AG04450 (cell line): ENCODE results near the gene MMP21. TPM values are rescaled to one million over a fixed set of nuclear protein-coding genes. Genes with fewer than 3 reads are reported as not detected.

Experiments used
- CTCF ChIA-PET: fragments of 300-600, 350-600 bp; formaldehyde crosslinking; extraction: SDS; loops from one replicate; lab custom pipeline; 2022; ENCODE audit warnings: antibody characterized with exemption, inconsistent platforms; lab: Charles Lee
- POLR2A ChIA-PET: fragments of 350-600 bp; formaldehyde crosslinking; extraction: SDS; loops from one replicate; lab custom pipeline; 2021; ENCODE audit warnings: antibody characterized with exemption, inconsistent platforms; lab: Yijun Ruan, JAX
- DNase-seq: peaks from one replicate; pipeline ENCODE4 v3.0.0-alpha.2; 2011; ENCODE audit warnings: low read depth, low spot score
- H3K27ac ChIP-seq: one replicate; pipeline ENCODE4 v1.5.1; 2012; ENCODE audit warnings: low read depth, low read length, control low read depth
- H3K27me3 ChIP-seq: one replicate; pipeline ENCODE4 v1.6.0; 2012; ENCODE audit warnings: low read length; ENCODE audit not compliant: control insufficient read depth, insufficient read depth
- H3K4me3 ChIP-seq: 2 replicates; pipeline ENCODE4 v1.5.1; 2011; ENCODE audit warnings: mild to moderate bottlenecking, low read depth, low read length, control low read depth
- H3K9me3 ChIP-seq: 2 replicates; pipeline ENCODE4 v1.5.1; 2012; ENCODE audit warnings: low read length; ENCODE audit not compliant: control insufficient read depth, insufficient read depth
- polyA plus RNA-seq: library from polyadenylated mRNA; depleted of rRNA; stranded (reverse); fragments of >200 nt; gene quantifications from 2 replicates; pipeline ENCODE4 v1.2.3, GENCODE V29; 2011
- TF ChIP-seq, protein P1 (sequence below): IDR thresholded peaks from 2 replicates; pipeline ENCODE4 v1.5.1; 2011; ENCODE audit warnings: low read depth, low read length, control low read depth, inconsistent platforms

The MMP21 gene
- polyA plus RNA-seq, 1 experiment: 0.07 TPM

- Histone ChIP-seq H3K4me3 (no peak overlapping the region), H3K27ac (no peak overlapping the region), H3K27me3 (no peaks in the 10 kb centered on the region), H3K9me3 (no peaks in the 10 kb centered on the region; the same call in 1 of the 2 replicates)
- no peak for DNase-seq
- POLR2A ChIA-PET: no interaction called here
- TF ChIP-seq, protein P1, sequence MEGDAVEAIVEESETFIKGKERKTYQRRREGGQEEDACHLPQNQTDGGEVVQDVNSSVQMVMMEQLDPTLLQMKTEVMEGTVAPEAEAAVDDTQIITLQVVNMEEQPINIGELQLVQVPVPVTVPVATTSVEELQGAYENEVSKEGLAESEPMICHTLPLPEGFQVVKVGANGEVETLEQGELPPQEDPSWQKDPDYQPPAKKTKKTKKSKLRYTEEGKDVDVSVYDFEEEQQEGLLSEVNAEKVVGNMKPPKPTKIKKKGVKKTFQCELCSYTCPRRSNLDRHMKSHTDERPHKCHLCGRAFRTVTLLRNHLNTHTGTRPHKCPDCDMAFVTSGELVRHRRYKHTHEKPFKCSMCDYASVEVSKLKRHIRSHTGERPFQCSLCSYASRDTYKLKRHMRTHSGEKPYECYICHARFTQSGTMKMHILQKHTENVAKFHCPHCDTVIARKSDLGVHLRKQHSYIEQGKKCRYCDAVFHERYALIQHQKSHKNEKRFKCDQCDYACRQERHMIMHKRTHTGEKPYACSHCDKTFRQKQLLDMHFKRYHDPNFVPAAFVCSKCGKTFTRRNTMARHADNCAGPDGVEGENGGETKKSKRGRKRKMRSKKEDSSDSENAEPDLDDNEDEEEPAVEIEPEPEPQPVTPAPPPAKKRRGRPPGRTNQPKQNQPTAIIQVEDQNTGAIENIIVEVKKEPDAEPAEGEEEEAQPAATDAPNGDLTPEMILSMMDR: no peak
- CTCF ChIA-PET: no interaction called here
Observed at GRCh38 chr10:125765835-125766234, 9.8 kb downstream of the MMP21 start.

GRCh38 chr10:125762692-125763648, 12.7 kb downstream of the MMP21 start:
- Histone ChIP-seq H3K4me3 (no peak overlapping the region), H3K27ac (no peak overlapping the region), H3K9me3 (no peaks in the 10 kb centered on the region; the same call in 1 of the 2 replicates), H3K27me3 (no peaks in the 10 kb centered on the region)
- DNase-seq: no peak
- TF ChIP-seq, protein P1: no peak
- POLR2A ChIA-PET: no interaction called here
- CTCF ChIA-PET: no interaction called here

- ChIA-PET CTCF (no interaction called here), POLR2A (no interaction called here)
- DNase-seq: no peak
- H3K4me3 ChIP-seq: no peak overlapping the region
- TF ChIP-seq, protein P1: no peak
- H3K27me3 ChIP-seq: no peaks in the 10 kb centered on the region
- no peak overlapping the region for H3K27ac ChIP-seq
- no peaks in the 10 kb centered on the region; the same call in 1 of the 2 replicates for H3K9me3 ChIP-seq
Observed at GRCh38 chr10:125761961-125762360, 13.7 kb downstream of the MMP21 start.

DNA sequence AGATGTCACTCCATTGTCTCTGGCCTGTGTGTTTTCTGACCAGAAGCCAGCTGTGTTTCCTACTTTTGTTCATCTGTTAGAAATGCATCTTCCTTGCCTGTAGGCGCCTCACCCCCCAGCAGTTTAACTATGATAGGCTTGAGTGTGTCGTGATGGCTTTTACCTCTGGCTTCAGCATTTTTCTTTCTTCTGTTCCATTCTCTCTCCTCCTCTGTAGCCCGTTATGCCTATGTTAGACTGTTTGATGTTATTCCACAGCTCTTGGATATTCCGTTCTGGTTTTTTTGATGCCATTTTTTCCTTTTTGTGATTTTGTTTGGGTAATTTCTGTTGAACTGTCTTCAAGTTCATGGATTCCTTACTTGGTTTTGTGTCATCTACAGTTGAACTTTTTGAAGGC, 17.9 kb downstream of the MMP21 start:
- ChIA-PET POLR2A (no interaction called here), CTCF (no interaction called here)
- no peaks in the 10 kb centered on the region for H3K9me3 ChIP-seq
- no peak for DNase-seq
- no peak overlapping the region for H3K27ac ChIP-seq
- H3K4me3 ChIP-seq: no peak overlapping the region
- H3K27me3 ChIP-seq: no peaks in the 10 kb centered on the region
- TF ChIP-seq, protein P1: no peak

DNA sequence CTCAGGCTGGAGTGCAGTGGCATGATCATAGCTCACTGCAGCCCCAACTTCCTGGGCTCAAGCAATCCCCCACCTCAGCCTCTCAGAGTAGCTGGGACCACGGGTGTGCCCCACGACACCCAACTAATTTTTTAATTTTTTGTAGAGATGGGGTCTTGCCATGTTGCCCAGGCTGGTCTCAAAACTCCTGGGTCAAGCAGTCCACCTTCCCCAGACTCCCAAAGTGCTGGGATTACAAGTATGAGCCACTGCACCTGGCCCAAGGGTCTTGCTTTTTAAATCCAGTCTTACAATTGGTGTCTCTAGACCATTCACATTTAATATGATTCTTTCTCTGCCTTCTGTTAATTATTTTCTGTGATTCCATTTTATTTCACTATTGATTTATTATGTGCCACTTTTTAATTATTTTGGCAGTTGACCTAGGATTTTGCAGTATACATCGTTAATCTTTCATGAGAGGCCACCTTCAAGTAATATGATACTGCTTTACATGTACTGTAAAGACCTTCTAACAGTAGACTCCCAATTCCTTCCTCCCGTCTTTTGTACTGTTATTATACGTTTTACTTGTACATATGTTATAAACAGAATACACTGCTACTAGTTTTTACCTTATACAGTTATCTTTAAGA, 18.7 kb downstream of the MMP21 start:
- Histone ChIP-seq H3K4me3 (no peak overlapping the region), H3K9me3 (no peaks in the 10 kb centered on the region), H3K27me3 (no peaks in the 10 kb centered on the region), H3K27ac (no peak overlapping the region)
- POLR2A ChIA-PET: no interaction called here
- CTCF ChIA-PET: no interaction called here
- TF ChIP-seq, protein P1: no peak
- DNase-seq: no peak
